GM12892 (cell line): ENCODE measurements around the gene NUTF2.

ENCODE experiments used
- POLR2A ChIP-seq: IDR thresholded peaks from 2 replicates; pipeline ENCODE4 v1.6.1; 2011; ENCODE audit warnings: low read depth, low read length, control low read depth
- POLR2AphosphoS5 ChIP-seq: IDR thresholded peaks from 2 replicates; pipeline ENCODE4 v1.6.1; 2011; ENCODE audit warnings: low read depth, low read length, control low read depth
- TAF1 ChIP-seq: IDR thresholded peaks from 2 replicates; pipeline ENCODE4 v1.6.1; 2011; ENCODE audit warnings: low read depth, mild to moderate bottlenecking, control low read depth, low read length, borderline replicate concordance

- TF ChIP-seq POLR2A (0 out of 2 replicates have a peak, but pooled peaks have one; percentile 17), POLR2AphosphoS5 (no peak), TAF1 (0 out of 2 replicates have a peak, but pooled peaks have one; percentile 23)
Observed at GRCh38 chr16:67842509-67843342, 4.0 kb upstream of the NUTF2 start.
